Lower leg skin (tissue), 4 donors: Measurements from ENCODE around the gene SLC25A11. TPM values are rescaled to one million over a fixed set of nuclear protein-coding genes. Genes with fewer than 3 reads are reported as not detected.
"Not testable (repeated sequence)": the region's sequence is repeated elsewhere in the genome, so short reads cannot be mapped to it uniquely, and the experiment has no call there.

Experiments
- DNase-seq, 2 donors: peaks; one replicate each; pipeline ENCODE4 v3.0.0-alpha.2; 2019; ENCODE audit warnings: low spot score in 2 of 2
- H3K4me3 ChIP-seq: fragments of 200-600 bp; sonication (generic); 2 replicates; pipeline ENCODE4 v1.5.1; 2017; ENCODE audit warnings: mild to moderate bottlenecking, low read depth; ENCODE audit not compliant: poor library complexity, severe bottlenecking
- POLR2A ChIP-seq, 2 donors: fragments of 450-650 bp; IDR thresholded peaks; one replicate each; pipeline ENCODE4 v1.6.1; 2016 to 2017; ENCODE audit warnings: antibody characterized with exemption in 2 of 2, mild to moderate bottlenecking in 1 of 2, moderate library complexity in 1 of 2
- WGBS, 2 donors: methylation state at CpG; one replicate each; pipeline ENCODE4 v1.1.5; 2018; 5-methylcytosine and 5-hydroxymethylcytosine counted together
- intact Hi-C: fragments of 100-400 bp; cut with DNase I; formaldehyde crosslinking; loops from one replicate; pipeline ENCODE4 v1.15.0; 2023; ENCODE audit warnings: low total_unique reads
- total RNA-seq, 4 donors: library from RNA; depleted of rRNA; stranded (reverse); fragments of >200 nt; gene quantifications; one replicate each; pipeline ENCODE4 v1.1.0, GENCODE V29; 2016
- TF ChIP-seq, protein P1 (sequence below), 3 donors: fragments of 450-650 bp; IDR thresholded peaks; one replicate each; pipeline ENCODE4 v1.5.1; 2016; ENCODE audit warnings: antibody characterized with exemption in 3 of 3, mild to moderate bottlenecking in 3 of 3, moderate library complexity in 2 of 3

SLC25A11 gene
- total RNA-seq, 4 donors from 2014 or later, result 35.5 to 87.7 (median 59.2) TPM

- intact Hi-C loops, result no loop called here
- 74 to 81% methylated on average over 11 to 14 of the region's 16 CpGs for WGBS, 2 donors
- H3K4me3 ChIP-seq, result no peak overlapping the region
- TF ChIP-seq POLR2A (IDR thresholded peaks at IDR 0.05), result no peak
- TF ChIP-seq, protein P1, sequence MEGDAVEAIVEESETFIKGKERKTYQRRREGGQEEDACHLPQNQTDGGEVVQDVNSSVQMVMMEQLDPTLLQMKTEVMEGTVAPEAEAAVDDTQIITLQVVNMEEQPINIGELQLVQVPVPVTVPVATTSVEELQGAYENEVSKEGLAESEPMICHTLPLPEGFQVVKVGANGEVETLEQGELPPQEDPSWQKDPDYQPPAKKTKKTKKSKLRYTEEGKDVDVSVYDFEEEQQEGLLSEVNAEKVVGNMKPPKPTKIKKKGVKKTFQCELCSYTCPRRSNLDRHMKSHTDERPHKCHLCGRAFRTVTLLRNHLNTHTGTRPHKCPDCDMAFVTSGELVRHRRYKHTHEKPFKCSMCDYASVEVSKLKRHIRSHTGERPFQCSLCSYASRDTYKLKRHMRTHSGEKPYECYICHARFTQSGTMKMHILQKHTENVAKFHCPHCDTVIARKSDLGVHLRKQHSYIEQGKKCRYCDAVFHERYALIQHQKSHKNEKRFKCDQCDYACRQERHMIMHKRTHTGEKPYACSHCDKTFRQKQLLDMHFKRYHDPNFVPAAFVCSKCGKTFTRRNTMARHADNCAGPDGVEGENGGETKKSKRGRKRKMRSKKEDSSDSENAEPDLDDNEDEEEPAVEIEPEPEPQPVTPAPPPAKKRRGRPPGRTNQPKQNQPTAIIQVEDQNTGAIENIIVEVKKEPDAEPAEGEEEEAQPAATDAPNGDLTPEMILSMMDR (IDR thresholded peaks at IDR 0.05), result no peak
- DNase-seq, result no peak
Measured at GRCh38 chr17:4933646-4934045, 6.2 kb downstream of the SLC25A11 start.

DNA sequence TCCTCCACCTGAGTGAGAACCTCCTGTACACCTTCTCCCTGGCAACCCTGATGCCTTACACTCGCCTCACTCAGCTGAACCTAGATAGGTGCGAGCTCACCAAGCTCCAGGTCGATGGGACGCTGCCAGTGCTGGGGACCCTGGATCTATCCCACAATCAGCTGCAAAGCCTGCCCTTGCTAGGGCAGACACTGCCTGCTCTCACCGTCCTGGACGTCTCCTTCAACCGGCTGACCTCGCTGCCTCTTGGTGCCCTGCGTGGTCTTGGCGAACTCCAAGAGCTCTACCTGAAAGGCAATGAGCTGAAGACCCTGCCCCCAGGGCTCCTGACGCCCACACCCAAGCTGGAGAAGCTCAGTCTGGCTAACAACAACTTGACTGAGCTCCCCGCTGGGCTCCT, 7.1 kb downstream of the SLC25A11 start:
- no peak for DNase-seq
- 92 to 96% methylated on average over 12 of the region's 12 CpGs for WGBS, 2 donors
- H3K4me3 ChIP-seq, result no peak overlapping the region
- TF ChIP-seq, protein P1 (IDR thresholded peaks at IDR 0.05), result no peak
- TF ChIP-seq POLR2A (IDR thresholded peaks at IDR 0.05), result no peak
- intact Hi-C loops, result no loop called here

- intact Hi-C loops, result no loop called here
- 71 to 79% methylated on average over 14 of the region's 14 CpGs for WGBS, 2 donors
- TF ChIP-seq, protein P1 (IDR thresholded peaks at IDR 0.05), result no peak
- no peak for TF ChIP-seq POLR2A (IDR thresholded peaks at IDR 0.05)
- H3K4me3 ChIP-seq, result no peak within 1 kb of the TSS
- no peak for DNase-seq
Measured at GRCh38 chr17:4931963-4932362, 7.9 kb downstream of the SLC25A11 start, which contains the start of gene GP1BA. Gene GP1BA, plus strand, starts transcription at chr17:4932277. Its CDS starts 328 bp downstream, at chr17:4932605.

DNA sequence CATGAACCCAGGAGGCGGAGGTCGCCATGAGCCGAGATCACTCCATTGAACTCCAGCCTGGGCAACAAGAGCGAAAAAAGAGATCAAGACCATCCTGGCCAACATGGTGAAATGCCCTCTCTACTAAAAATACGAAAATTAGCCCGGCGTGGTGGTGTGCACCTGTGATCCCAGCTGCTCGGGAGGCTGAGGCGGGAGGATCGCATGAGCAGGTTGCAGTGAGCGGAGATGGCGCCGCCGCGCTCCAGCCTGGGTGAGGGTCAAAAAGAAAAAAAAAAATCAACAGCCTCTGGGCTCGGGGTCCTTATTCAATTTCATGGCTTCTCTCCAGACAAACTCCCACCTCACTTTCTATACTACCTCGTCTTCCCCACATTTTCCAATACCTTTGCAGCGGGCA, 11.0 kb downstream of the SLC25A11 start:
- no peak overlapping the region for H3K4me3 ChIP-seq
- TF ChIP-seq, protein P1 (IDR thresholded peaks at IDR 0.05), result no peak
- no peak for TF ChIP-seq POLR2A (IDR thresholded peaks at IDR 0.05)
- WGBS, 2 donors, result 97 to 98% methylated on average over 18 of the region's 18 CpGs
- no peak for DNase-seq
- intact Hi-C loops, result no loop called here

DNA sequence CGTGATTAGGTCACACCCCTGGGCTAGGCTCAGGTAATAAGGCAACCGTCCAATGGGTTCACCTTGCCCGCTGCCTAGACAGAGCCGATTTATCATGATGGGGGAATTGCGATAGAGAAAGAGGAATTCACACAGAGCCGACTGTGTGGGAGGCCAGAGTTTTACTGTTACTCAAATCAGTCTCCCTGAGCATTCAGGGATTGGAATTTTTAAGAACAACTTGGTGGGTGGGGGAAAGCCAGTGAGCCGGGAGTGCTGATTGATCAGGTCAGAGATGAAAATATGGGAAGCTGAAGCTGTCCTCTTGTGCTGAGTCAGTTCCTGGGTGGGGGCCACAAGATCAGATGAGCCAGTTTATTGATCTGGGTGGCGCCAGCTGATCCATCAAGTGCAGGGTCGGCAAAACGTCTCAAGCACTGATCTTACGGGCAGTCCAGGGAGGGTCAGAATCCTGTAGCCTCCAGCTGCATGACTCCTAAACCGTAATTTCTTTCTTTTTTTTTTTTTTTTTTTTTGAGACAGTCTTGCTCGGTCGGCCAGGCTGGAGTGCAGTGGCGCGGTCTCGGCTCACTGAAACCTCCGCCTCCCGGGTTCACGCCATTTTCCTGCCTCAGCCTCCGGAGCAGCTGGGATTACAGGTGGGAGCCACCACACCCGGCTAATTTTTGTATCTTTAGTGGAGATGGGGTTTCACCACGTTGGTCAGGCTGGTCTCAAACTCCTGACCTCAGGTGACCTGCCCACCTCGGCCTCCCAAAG, 13.1 kb downstream of the SLC25A11 start:
- intact Hi-C loops, DNase-seq, H3K4me3 ChIP-seq: not testable (repeated sequence)
- 85 to 86% methylated on average over 21 to 24 of the region's 24 CpGs for WGBS, 2 donors

DNA sequence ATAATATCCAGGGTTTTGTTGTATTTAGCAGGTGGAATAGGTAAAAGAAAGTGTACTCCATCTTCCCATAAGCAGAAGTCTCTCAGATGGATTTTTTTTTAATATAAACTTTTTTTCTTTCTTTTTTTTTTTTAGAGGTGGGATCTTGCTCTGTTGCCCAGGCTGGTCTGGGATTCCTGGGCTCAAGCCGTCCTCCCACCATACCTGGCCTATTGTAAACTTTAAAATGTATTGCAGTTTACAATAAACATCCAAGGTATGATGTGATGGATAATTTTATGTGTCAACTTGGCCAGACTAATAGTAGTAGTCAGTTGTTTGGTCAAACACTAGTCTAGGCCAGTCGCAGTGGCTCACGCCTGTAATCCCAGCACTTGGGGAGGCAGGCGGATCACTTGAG, 18.5 kb downstream of the SLC25A11 start:
- WGBS, 2 donors, result 90 to 93% methylated on average over 4 of the region's 4 CpGs
- intact Hi-C loops, result no loop called here
- DNase-seq, result no peak
- no peak for TF ChIP-seq POLR2A (IDR thresholded peaks at IDR 0.05)
- TF ChIP-seq, protein P1 (IDR thresholded peaks at IDR 0.05), result no peak
- H3K4me3 ChIP-seq, result no peak overlapping the region
